HG03571 (cell line): ENCODE data around the gene NPIPB13.
"Not testable (repeated sequence)": the region's sequence is repeated elsewhere in the genome, so short reads cannot be mapped to it uniquely, and the experiment has no call there.

Experiments used
- ATAC-seq: cut with Tn5 transposase; IDR thresholded peaks from one replicate; pipeline ENCODE4 v1.9.1; 2021; ENCODE audit not compliant: unreplicated experiment

The NPIPB13 gene

DNA sequence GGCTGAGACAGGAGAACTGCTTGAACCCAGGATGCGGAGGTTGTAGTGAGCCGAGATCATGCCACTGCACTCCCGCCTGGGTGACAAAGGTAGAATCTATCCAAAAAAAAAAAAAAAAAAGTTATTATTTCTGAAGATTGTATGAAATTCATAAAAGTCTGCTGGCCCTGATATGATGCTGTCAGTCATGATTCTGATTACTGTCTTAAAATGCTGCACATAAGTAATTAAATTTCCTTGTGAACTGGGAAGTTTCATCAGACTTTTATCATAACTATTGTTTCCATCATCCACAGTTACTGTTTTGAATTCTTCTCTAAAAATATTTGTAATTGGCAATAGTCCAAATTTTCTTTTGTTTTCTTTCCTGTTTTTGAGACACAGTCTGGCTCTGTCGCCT, at the start of gene NPIPB13:
Gene NPIPB13 (minus strand): TSS at position 101 of the 400 bp plus-strand sequence. CDS start 2,906 bp downstream, outside the sequence.
- not testable (repeated sequence) for ATAC-seq

DNA sequence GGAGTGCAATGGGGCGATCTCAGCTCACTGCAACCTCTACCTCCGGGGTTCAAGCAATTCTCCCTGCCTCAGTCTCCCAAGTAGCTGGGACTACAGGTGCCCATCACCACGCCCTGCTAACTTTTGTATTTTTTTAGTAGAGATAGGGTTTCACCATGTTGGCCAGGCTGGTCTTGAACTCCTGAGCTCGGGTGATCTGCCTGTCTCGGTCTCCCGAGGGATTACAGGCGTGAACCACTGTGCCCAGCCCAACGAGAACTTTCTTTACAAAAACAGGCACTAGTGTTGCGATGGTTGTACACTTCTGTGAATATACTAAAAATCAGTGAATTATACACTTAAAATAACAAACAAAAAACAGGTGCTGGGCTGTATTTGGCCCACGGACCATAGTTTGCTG, 34.1 kb upstream of the NPIPB13 start:
- not testable (repeated sequence) for ATAC-seq

DNA sequence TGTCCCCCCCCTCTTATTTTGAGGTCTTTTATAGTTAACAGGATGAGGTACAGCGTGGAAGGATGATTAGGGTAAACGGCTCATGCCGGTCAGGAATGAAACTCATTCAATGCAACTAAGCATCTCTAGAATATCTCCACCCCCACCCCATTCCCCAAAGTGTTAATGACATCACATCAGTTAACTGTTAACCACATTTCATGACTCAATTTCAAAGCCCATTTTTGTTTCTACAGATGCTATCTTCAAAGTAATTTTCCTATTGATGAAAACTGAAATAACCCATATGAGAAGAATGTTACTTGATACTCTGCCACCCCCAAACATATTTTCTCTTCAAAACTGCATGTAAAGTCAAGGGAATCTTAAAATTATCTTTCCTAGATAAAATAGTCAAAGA, 30.2 kb upstream of the NPIPB13 start:
- not testable (repeated sequence) for ATAC-seq

DNA sequence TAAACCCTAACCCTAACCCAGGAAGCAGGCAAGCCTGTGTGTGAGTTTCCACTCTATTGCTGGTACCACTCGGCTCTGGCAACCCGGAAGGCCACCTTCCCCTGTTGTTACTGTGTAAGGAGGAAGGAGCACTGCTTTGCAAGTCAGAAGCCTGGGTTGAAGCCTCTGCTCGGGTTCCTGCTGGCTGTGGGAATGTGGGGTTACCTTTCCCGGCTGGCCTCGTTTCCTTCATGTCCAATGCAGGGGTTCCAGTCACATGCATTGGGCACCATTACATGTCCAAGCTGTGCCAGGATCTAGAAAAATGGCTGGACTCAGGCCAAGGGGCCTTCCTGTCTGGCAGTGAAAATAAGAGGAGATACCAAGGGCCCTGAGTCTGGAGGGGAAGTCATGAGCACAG, 31.2 kb downstream of the NPIPB13 start:
- not testable (repeated sequence) for ATAC-seq

DNA sequence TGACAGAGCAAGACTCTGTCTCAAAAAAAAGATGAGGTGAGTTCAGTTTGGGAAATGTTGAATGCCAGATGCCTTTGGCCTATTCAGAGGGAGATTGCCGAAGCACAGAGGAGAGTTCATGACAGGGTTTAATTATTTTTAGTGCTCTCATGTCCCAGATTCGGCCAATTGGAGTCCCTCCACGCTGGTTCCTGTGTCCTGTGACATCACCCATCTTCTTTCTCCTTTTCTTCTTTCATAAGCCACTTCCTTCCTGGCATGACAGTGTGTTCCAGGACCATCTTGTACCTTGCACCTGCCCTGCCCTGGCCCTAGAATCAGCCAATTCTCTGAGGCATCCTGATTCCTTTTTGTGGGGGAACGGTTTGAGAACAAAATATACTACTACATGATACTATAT, 36.9 kb downstream of the NPIPB13 start:
- not testable (repeated sequence) for ATAC-seq

DNA sequence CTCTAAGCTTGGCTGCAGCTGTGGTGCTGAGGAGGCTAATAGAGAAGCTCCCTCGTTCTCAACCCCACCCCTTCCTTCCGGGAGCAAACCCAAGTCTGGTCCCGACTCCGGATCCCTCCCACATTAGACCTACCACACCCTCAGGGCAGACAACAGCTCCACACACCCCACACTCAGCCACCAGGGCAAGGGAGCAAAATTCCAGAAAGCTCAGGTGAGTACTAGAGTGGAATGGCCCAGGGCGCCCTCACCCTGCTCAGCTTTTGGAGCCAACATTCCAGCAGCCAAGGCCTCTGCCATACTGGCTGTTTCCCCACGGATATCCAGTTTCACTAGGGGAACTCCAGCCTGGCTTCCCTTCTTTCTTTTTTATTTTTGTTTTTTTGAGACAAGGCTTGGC, 39.2 kb downstream of the NPIPB13 start:
- ATAC-seq, result not testable (repeated sequence)

DNA sequence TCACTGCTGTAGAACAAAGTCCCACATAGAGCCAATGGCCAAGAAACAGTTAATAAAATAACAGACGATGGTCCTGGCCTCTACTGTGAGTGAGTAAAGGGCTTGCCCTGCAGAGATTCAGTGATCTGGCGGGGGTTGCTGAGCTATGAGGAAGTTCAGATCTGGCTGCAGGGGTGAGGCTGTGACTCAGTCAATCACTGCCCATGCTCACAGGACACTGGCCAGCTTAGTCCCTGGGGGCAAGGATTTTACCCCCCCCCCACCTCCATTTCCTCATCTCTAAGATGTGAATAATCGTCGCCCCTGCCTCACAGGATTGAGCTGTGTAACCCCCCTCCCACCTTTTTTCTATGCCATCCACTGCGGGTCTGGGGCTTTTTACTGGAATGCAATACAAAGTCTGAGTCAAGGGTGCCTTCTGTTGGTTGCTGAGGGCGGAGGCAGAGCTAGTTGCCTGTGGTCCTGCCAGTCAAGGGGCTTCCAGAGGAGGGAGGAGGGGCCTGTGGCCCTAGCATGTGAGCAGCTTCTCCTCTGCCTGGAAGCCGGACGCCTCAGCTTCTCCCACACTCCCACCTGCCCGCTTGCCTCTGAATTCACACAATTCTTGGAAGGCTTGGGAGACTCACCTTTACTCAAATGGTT, 41.1 kb downstream of the NPIPB13 start:
- ATAC-seq, result not testable (repeated sequence)

DNA sequence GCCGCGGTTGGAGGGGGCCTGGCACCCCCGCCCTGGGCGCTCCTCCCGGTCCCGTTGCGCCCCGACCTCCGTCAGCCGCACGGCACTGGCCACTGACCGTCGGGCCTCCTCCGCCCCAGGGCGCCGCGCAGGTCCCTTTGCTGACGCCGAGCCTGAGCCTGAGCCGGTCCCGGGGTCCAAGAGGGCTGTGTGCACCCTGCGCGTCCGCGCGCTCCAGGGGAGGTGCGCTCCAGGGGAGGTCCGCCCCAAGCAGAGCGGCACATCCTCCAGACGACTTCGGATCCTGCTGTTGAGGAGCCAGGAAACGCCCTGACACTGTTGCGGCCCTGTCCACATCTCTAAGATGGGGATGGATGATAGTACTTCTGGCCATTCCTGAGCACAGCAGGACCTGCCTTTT, 42.0 kb downstream of the NPIPB13 start:
- not testable (repeated sequence) for ATAC-seq

DNA sequence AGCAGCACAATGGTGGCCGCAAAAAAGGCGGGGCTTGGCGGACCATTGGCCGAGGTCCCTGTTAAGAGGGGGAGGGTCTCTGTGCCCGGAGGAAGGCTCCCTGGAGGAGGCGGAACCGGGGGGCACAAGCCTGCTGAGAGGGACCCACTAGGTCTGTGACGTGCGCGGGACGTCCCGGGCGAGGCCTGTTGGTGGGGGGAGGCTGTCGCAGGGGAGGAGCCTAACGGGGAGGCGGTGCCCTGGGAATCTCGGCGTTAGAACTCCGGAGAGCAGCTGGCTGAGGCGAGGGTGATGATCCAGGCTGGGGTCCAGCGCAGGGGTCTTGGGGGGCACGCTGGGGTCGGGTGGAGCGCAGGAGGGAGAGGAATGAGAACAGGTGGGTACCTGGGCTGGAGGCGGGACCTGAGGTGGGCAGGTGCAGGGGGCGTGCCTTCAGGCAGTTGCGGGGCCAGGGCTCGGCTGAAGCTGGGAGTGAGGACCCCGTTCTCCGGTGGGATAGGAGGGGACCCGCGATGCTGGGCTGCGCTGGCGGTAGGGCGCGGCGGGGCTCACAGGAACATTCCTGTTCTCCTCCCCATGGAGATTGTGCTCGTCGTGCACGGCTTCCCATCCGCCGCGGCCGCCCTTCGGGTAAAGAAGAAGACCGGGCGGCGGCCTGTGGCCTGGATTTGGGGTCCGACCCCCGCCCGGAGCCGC, 42.6 kb downstream of the NPIPB13 start:
- not testable (repeated sequence) for ATAC-seq

DNA sequence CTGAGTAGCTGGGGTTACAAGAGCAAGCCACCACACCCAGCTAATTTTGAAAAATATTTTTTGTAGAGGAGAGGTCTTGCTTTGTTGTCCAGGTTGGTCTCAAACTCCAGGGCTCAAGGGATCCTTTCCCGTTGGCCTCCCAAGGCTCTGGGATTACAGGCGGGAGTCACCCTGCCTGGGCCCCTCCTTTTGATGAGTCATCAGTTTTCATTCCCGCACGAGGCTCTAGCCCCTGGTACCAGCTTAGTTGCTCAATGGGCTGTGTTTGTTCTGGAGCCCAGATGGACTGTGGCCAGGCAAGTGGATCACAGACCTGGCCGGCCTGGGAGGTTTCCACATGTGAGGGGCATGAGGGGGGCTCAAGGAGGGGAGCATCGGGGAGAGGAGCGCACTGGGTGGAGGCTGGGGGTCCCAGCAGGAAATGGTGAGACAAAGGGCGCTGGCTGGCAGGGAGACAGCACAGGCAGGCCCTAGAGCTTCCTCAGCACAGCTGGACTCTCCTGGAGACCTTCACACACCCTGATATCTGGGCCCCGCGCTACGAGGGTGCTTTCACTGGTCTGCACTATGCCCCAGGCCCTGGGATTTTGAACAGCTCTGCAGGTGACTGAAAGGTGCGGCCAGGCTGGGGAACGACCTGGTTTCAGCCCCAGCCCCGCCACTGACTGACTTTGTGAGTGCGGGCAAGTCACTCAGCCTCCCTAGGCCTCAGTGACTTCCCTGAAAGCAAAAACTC, 48.5 kb downstream of the NPIPB13 start:
- ATAC-seq, result not testable (repeated sequence)

DNA sequence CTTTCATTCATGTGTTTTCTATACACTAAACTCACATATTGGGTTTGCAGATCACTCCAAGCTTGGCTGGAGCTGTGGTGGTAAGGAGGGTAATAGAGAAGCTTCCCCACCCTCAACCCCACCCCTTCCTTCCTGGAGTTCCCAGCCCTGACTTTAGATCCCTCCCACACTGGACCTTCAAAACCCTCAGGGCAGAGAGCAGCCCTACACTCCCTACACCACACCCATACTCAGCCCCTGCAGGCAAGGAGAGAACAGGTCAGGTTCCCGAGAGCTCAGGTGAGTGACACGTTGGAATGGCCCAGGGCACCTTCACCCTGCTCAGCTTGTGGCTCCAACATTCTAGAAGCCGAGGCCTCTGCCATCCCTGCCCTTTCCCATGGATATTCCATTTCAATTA, 49.2 kb downstream of the NPIPB13 start, which contains the start of gene SULT1A3:
Gene SULT1A3 (plus strand): TSS at position 207 of the 400 bp plus-strand sequence. CDS start 1,474 bp downstream, outside the sequence.
- not testable (repeated sequence) for ATAC-seq
